GM12864 (cell line): ENCODE data around the gene NCLN.

Experiments used
- DNase-seq: peaks from one replicate; pipeline ENCODE4 v3.0.0-alpha.2; 2011; ENCODE audit warnings: low read depth
- H3K4me3 ChIP-seq: 2 replicates; pipeline ENCODE4 v1.5.1; 2011; ENCODE audit warnings: mild to moderate bottlenecking, low read depth, low read length, control low read depth
- CTCF ChIP-seq: IDR thresholded peaks from 2 replicates; pipeline ENCODE4 v1.5.1; 2011; ENCODE audit warnings: low read depth, mild to moderate bottlenecking, moderate library complexity, low read length, control low read depth, inconsistent platforms; ENCODE audit errors: missing control alignments

NCLN gene

GRCh38 chr19:3176715-3177501 is 8.8 kb upstream of the NCLN start:
- DNase-seq: no peak
- TF ChIP-seq CTCF: no peak
- peak overlapping the region; percentile 14; the same call in 1 of the 2 replicates for H3K4me3 ChIP-seq

- peak within 1 kb of the TSS; percentile 74 for H3K4me3 ChIP-seq
- DNase-seq: no peak
- TF ChIP-seq CTCF: no peak
Observed at GRCh38 chr19:3178377-3178972, 7.3 kb upstream of the NCLN start, which contains the start of gene S1PR4. Gene S1PR4, plus strand, starts transcription at chr19:3178769. Its CDS starts 24 bp downstream, at chr19:3178793.

DNA sequence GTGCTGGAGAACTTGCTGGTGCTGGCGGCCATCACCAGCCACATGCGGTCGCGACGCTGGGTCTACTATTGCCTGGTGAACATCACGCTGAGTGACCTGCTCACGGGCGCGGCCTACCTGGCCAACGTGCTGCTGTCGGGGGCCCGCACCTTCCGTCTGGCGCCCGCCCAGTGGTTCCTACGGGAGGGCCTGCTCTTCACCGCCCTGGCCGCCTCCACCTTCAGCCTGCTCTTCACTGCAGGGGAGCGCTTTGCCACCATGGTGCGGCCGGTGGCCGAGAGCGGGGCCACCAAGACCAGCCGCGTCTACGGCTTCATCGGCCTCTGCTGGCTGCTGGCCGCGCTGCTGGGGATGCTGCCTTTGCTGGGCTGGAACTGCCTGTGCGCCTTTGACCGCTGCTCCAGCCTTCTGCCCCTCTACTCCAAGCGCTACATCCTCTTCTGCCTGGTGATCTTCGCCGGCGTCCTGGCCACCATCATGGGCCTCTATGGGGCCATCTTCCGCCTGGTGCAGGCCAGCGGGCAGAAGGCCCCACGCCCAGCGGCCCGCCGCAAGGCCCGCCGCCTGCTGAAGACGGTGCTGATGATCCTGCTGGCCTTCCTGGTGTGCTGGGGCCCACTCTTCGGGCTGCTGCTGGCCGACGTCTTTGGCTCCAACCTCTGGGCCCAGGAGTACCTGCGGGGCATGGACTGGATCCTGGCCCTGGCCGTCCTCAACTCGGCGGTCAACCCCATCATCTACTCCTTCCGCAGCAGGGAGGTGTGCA is 6.6 kb upstream of the NCLN start:
- H3K4me3 ChIP-seq: peak overlapping the region; percentile 74
- TF ChIP-seq CTCF: no peak
- no peak for DNase-seq

DNA sequence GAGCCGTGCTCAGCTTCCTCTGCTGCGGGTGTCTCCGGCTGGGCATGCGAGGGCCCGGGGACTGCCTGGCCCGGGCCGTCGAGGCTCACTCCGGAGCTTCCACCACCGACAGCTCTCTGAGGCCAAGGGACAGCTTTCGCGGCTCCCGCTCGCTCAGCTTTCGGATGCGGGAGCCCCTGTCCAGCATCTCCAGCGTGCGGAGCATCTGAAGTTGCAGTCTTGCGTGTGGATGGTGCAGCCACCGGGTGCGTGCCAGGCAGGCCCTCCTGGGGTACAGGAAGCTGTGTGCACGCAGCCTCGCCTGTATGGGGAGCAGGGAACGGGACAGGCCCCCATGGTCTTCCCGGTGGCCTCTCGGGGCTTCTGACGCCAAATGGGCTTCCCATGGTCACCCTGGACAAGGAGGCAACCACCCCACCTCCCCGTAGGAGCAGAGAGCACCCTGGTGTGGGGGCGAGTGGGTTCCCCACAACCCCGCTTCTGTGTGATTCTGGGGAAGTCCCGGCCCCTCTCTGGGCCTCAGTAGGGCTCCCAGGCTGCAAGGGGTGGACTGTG is 5.9 kb upstream of the NCLN start:
- no peak for DNase-seq
- H3K4me3 ChIP-seq: peak overlapping the region; percentile 74
- no peak for TF ChIP-seq CTCF

DNA sequence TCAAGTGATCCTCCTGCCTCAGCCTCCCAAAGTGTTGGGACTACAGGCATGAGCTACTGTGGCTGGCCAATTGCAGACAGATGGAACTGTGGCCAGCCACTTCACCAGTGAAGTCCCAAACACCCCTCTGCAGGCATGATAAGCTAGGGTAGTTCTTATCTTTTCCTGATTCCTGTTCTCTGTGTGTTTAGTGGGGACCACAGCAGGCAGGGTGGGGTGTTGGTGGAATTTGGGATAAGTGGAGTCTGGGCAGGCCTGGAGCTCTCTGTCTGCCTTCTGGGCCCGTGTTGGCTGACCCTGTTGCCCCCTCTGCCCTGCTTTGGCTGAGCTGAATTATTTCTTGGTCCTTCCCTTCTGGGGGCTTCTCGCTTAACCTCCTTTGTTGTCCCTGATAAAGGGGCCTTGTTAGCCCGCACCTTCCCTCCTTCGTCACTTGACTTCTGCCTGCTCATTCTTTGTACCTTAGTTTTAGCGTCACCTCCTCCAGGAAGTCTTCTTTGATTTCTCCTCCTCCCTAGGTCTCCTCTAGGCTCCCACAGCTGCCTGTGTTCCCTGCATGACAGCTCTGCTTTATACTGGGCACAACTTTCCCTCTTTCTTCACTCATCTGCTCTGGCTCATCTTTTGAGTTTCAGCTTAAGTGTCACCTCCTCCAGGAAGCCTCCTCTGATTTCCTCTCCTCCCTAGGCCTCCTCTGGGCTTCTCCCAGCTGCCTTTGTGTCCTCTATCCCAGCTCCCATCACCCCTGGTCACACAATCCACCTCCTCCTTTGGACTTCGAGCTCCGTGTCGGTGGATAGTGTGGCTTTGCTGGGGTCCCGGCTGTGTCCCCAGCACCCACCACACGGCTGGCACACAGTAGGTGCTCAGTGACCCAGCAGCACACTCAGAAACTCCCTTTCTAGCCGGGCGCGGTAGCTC is 1.7 kb upstream of the NCLN start:
- no peak overlapping the region for H3K4me3 ChIP-seq
- DNase-seq: no peak

More for the DNA sequence above, 1.7 kb upstream of the NCLN start:
- TF ChIP-seq CTCF: no peak
